Activated effector memory CD4-positive, alpha-beta T cell treated with Interleukin-2 at 50 U/mL for 16 hours (primary cell): ENCODE data around the gene WIF1.

Experiments used
- DNase-seq: peaks from one replicate; pipeline ENCODE4 v3.0.0-alpha.2; 2020

The WIF1 gene

DNA sequence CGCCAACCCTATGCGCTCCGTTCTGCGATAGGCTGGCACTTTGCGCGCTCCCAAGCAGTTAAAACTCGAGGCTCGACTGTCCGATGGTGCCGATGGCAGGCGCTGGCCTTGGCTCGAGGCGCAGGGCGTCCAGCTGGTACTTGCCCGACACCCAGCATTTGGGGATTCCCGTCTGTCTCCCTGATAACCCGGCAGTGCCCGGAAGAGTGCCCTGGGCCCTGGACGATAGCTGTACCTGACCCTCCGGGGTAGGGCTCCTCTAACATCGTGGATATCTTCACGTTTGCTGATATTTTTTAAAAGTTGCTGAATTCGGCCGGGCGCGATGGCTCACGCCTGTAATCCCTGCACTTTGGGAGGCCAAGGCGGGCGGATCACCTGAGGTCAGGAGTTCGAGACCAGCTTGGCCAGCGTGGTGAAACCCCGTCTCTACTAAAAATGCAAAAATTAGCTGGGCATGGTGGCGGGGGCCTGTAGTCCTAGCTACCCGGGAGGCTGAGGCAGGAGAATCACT lies 908 bp upstream of the WIF1 start:
- DNase-seq = no peak

DNA sequence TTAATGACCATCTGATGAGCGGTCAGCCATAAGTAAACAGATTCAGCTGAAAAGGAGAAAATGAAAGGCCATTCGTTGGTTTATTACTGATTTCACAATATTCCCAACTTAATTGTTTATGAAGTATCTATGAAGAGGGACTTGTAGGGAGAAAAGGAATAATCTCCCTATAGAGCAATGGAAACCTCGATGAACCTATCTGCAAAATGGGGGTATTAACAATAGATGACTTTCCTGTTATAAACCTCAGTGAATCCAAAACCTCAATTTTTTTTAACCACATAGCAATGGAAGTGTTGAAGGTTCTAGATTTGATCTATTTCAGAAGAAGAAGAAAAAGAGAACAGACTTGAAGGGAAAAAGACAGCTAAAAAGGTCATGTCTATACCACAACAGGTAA lies 2.0 kb downstream of the WIF1 start:
- DNase-seq = no peak

DNA sequence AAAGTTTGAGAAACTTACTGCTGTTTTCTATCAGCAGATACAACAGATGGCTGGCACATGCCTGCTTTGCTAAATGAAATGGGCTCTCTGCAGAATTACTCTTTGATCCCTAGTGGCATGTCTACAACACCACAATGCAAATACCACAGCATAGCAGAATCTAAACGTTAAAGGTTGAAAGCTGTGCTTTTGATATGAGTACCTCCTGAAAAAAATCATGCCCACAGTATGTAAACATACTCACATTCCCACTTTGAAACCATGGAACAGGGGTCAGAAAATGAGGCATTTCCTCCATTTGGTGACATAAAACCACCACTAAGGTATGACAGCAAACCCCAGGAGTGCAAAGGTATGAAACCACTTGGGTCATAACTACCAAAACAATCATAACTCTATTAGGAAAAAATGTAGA lies 7.5 kb downstream of the WIF1 start:
- no peak for DNase-seq

DNA sequence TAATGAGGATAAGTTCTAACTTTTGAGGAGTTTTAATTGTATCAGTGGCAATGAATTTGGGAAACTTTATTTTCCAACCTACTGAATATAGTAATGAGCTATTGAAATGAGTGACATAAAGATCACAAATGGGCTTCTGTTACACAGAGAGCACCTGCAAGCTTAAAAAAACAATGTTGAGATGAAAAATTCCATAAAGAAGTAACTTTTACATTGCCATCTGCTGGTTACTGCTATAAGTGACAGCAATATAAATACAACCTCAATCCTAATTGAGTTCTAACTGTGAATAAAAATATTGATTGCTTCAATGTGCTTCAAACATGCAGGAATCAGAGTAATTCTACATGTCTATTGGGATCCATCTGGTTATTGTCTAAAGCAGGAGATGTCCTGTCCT lies 14.2 kb downstream of the WIF1 start:
- DNase-seq = no peak

DNA sequence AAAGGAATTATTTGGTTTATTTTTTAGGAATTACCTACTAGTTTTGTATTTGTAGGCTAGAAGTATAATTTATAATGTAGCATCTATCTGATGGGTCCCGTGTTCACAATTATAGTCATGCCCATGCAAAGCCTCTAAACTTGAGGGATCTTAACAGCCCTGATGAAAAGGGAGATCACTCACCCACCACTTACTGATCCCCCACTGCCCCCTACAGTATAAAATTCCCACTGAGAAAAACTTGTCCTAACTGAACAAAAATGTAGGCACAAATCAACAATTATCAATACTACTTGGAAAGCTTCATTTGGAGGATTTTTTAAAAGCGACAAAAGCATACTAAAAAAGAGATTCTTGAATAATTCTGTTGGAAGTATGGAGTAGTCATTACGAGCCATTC lies 21.0 kb downstream of the WIF1 start:
- no peak for DNase-seq

DNA sequence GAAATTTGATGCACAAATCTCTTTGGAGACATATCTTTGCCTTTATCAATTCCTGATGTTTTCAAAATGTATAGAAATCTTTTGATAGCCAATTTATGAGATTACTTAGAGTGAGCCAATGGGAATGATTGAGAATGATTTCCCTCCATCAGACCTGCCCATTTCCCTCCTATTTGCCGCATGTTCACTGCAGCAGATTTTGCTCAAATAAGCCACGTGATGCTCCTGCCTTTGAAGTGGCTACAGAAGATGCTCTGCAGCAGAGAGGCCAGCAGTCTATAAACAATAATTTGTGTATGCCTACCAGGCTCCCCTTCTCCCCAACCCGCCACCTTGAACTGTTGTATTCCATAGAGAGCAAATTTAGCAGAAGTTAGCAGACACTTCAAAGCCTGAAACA lies 21.9 kb downstream of the WIF1 start:
- DNase-seq = no peak

DNA sequence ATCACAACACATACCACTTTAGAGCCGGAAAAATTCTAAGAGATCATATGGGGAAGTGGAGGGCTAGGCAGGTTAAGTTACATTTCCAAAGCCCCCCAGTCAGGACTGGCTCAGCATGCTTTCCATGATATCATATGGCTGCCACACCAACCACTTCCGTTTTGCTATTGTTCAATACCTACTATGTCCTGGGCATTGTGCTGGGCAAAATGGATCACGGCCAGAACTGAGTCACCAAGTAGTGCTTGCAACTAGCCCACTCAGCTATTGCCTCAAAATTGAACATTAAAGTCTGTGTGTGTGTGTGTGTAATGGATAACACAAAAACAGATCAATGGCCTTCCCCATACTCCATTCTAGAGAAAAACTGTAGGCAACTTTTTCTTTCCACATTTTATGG lies 22.7 kb downstream of the WIF1 start:
- DNase-seq = no peak

DNA sequence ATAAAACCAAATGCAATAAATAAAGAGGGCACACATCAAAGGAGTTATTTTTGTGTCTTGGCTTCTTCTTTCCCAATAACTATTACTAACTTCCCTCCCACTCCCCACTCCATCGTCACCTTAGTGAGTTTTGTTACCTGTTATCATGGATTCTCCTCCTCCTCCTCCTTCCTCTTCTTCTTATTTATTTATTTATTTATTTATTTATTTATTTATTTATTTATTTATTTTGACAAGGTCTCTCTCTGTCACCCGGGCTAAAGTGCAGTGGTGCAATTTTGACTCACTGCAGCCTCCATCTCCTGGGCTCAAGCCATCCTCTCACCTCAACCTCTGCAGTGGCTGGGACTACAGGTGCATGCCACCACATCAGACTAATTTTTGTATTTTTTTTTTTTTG lies 26.4 kb downstream of the WIF1 start:
- no peak for DNase-seq

DNA sequence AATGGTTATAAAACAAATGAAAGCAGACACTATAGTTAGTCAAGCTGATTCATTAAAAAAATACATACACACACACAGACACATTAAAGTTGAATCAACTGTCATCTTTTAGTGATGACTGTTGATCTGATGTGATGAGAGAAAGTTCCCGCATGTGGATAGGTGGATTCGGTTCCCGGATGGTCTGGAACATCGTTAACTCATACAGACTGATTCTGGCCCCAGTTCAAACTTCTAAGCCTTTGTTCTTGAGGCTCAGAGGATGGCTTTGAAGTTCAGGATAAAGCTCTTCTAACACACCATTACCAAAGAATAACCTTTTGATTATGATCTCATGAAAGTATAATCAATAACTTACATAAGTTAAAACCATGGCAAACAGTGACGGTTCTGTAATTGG lies 27.5 kb downstream of the WIF1 start:
- no peak for DNase-seq

DNA sequence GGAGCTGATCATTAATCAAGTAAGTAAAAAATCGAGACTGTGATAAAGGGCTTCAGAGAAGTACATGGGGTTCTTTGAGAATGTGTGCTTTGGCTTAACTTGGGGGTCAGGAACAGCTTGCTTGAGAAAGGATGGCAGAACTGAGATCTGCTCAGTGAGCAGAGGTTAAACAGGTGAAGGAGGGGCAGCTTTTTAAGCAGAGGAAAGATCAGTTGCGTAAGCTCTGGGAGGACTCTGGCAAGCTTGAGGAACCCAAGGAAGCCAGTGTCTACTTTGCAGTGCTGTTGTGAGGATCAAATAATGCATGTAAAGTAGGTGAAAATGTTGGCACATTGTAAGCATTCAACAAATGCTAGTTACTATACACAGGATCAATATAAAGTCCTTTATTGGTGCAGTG lies 30.6 kb downstream of the WIF1 start:
- no peak for DNase-seq

DNA sequence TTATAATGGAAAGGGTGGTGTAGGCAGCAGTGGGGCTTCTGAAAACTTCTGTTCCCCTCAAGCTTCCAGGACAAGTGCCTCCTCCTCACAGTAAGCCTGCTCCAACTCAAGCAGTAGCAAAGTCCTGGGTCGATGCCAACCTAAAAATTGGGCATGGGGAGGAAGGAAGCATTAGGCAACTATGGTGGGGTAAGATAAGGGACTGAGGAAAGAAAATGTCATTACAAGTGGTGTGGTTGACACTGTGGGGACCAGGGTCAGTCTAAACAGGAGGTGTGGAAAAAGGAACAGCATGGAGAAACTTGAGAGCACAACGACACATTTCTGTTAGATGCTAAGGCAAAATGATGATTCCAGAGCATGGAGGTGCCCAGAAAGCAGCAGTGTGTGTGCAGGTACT lies 34.9 kb downstream of the WIF1 start:
- DNase-seq = no peak

DNA sequence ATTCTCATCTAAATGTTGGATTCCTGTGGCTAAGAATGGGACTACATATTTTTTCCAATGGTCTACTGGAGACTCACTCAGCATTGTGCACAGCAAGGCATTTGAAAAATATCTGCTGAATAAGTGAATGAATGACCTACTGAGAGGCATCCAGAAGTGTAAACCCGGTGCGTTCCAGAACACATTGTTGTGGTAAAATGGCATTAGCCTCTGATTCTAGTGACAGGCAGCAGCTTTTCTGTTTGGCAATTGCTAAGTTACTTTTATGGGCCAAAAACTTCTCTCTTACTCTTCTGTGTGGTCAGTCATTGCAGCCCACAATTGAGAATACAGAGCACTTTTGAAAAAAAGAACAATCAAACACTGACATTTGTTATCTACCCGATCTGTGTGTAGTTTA lies 36.5 kb downstream of the WIF1 start:
- DNase-seq = no peak

DNA sequence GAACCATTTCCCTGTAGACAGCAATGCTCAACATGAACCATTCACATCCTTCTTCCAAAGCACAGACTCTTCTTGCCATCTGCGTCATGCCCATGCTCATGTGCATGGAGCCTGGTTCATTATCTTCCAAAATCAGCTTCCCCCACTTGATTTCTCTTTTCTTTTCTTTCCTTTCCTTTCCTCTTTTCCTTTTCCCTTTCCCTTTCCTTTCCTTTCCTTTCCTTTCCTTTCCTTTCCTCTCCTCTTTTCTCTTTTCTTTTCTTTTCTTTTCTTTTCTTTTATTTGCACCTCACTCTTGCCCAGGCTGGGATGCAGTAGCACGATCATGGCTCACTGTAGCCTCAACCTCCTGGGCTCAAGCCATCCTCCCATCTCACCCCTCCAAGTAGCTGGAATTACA lies 37.5 kb downstream of the WIF1 start:
- DNase-seq = no peak

DNA sequence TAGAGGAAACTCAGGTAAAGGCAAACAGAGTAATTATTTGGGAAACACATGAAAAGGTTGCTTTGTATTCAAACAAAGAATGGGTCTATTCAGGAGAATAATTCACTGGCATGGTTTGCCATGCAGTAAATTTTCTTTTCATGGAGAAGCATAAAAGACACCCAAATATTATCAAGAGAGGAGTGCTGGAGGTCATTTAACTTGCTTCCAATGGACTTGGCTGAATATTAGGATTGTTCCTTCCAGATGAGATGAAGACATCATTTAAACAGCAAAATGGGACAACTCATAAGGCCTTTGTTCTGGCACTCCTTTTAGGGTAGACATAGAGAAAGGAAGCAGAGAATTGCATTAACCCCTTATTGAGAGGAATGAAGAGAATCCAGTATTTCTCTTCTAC lies 38.7 kb downstream of the WIF1 start:
- DNase-seq = no peak

DNA sequence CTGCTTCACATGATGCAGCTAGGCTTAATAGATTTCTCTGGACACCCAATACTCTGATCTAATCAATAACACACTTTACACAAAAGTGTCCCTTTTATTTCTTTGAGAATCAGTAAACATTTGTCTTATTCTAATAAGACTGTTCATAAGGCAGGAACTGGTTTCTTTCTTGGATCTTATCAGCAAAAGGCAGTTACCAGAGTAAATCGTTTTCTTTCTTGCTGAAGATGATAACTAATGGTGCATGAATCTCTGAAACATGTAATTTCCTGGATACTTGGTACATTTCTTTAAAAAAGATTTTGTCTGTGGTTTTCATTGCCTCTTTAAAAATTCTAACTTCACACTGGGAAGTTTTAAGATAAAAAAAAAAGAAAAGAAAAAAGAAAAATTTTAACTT lies 39.6 kb downstream of the WIF1 start:
- no peak for DNase-seq

DNA sequence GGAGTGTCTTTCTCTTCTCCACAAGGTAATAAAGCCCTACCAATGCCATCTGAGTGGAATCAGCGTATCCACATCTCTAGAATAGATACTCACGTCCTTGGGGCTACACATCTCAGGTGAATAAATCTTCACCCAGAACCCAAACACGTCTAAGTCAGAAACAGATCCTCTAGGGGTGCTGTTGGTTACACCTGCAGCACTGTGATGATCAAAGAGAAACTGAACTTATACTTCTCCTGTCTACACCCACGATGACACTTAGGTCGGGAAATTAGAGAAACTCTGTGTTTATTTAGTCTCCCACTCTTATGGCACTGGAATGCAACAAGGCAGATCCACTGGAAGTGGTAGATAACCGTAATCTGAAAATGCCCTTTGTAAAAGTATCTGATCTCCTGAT lies 46.2 kb downstream of the WIF1 start:
- DNase-seq = no peak

DNA sequence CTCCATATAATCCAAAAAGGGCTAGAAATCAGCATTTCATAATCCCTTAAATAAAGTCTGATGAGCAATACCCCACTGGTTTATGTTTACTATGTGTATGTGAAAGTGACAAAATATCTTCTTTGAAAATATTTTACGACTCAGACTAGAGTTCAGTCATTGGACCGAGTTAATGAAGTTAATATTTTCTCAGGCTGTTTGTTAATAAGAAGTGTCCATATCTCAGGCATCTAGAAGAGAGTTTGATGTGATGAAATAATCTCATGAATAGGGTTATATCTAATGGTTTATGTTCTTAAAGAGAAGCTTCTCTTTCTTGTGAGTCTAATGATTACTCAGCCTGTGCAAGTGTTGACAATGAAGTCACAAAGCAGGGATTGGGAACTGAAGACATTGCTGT lies 51.8 kb downstream of the WIF1 start:
- DNase-seq = no peak

DNA sequence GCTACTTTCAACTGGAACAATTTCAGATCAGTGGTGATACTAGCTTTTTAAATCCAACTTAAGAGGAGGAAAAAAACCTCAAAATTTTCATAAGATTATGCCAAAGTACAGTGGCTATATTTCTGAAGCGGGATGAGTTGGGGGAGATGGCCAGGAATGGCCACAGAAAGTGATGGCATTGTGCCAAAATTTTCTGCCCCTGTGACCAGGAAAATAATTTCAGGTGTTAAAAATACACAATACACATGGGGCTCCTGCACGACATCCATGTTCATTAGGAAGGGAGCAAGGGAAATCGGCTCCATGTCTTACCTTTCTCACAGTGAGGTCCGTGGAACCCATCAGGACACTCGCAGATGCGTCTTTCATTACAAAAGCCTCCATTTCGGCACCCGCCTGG lies 53.7 kb downstream of the WIF1 start:
- no peak for DNase-seq

DNA sequence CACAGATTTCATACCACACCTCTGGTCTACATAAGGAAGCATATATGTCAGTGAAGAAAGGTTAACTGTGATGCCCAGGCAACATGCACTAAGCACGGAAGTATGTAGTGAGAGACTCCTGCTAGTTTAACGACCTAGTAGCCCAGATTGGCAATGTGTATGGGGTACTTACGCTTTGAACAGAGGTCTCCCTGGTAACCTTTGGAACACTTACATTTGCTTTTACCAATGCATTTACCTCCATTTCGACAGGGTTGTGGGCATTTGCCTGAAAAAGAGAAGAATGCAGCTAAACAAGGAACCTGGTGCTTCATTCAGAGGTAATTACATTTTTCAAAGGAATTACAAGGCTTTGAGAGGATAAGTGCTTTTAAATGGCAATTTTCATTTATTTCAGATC lies 65.2 kb downstream of the WIF1 start:
- DNase-seq = no peak

DNA sequence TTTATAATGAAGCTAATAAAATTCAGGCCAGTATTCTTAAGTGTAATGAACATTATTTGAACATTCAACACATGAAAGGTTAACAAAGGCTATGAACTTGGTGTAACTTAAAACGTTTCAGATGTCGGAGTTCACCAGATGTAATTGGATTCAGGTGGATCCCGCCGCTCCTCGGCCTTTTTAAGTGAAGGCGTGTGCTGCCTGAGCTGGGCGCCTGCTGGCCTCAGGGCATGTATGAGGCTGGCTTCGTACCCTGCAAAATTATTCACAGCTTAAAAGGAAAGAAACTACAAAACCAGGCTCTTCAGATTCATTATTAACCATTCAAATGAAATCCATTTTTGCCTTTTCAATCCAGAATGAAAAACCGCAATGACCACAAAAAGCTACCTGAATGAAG lies 69.9 kb downstream of the WIF1 start:
- DNase-seq = no peak

DNA sequence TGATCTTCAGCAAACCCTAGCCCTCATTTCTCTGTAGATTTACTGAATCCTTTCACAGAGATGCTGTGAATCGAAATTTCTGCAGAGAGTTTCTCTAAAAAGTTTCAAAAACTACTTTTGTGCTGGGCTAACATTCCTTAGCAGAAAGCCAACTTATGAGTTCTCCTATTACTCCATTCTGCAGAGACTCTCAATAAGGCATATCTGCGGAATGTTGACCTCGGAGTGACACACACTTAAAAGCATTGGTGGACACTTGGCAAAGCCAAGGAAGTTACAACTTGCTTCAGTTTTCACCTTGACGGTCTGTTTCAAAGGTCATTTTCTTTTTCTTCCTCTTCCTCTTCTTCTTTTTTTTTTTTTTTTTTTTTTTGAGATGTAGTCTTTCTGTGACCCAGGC lies 75.8 kb downstream of the WIF1 start:
- DNase-seq = no peak

DNA sequence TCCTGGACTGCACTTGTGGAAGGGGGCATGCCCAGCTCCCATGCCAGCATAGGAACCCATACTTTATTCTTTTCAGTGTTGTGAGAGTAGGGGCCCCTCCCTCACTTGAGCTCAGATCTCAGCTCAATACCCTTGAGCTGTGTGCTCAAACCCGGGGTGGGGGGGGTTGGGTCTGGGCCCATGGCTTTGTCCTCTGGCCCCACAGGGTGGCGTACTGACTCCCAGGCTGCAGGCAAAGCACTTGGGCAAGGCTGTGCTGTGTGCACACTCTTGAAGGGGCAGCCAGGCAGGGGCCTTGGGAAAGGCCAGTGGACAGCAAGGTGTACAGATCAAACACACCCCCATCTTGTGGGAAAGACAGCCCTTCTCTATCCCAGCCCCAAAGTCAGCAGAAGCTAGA lies 81.8 kb downstream of the WIF1 start:
- DNase-seq = no peak

DNA sequence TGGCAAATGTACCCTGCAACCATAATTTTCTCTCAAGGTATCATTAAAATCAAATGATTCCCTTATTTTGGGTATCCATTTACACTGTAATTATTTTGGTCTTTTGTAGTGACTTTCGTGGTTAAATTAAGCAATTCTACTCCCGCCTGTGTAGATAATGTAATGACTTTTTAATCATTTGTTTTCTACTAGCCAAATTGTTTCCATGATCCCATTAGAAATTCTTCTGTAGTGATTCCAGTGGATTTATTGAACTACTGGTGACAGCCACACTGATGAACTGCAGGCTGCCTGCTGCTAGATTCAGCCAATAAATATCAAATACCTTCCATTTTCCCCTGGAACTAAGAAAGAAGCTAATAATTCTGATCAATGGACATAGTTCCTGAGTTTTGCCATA lies 96.0 kb downstream of the WIF1 start:
- no peak for DNase-seq

DNA sequence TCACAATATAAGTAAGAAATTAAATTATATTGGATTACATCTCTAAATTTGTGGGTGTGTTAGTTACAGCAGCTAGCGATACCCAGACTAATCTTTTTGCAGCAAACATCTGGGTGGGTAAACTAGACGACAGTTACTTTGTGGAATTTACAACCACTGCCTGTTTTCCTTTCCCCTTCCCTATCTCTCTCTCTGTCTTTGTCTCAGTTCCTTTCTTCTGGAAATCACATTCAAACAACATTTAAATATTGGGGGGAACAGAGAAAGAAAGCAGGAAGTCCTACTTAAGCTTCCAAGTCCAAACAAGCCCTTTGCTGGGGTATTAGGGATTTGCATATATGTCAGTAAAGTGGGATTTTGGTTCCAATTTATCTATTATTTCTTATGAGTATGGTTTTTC lies 97.6 kb downstream of the WIF1 start:
- DNase-seq = no peak

DNA sequence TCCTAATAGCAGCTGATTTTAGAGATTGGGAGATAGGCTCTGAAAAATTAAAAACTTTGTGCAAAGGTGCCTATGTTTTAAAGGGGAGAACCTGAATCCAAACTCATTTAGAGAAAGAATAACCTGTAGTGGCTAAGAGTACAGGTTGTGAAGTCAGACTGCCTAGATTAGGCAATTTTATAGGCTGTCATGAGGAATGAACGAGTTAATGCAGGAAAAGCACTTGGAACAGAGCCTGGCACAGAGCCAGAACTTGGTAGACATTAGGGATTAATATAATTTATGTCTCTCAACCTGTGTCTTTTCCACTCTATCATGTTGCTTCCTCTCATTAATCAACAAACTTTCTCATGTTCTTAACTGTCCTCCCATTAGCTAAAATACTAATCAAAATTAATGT lies 98.1 kb downstream of the WIF1 start:
- no peak for DNase-seq

DNA sequence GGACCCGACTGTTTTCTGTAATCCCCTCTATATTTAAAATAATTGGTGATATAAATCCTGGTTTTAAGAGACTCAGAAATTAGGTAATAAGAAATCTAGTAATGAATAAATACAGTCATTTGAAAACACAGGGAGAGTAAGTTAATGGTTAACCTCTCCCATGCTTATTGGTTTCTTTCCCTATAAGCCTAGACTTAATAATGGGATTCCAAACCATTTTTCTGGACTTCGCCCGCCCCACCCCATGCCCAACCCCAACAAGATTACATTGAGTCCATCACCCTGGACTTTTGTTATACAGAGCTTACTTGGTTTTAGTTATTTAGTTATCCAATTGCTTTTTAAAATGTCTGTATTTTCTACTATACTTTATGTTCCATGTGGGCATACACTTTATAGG lies 98.7 kb downstream of the WIF1 start:
- DNase-seq = no peak
